ENCODE measurements around the gene UBE2C. TPM values are rescaled to one million over a fixed set of nuclear protein-coding genes. Genes with fewer than 3 reads are reported as not detected.

The UBE2C gene
- total RNA-seq, 1 experiment from 2014 or later = 173 TPM

DNA sequence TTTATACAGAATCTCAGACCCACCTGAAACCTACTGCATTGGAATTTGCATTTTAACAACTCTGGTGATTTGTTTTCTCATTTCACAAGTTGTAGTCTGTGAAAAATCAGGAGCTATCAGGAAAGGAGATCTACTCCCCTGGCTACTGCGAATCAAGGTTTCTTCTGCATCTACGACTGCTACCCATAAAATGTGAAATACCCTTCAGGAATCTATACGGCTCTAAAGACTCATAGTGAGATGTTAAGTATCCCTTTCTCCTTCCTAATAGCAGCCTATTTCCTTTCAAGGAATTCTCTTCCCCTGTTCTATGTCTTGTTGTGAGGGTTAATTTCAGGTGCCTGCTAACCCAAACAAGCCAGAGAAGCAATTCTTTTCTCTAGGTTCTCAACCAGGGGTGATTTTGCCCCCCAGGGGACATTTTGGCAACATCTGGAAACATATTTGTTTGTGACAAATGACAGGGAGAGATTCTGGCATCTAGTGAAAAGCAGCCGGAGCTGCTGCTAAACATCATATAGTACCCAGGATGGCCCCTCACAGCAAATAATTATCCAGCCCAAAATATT is 47.1 kb upstream of the UBE2C start:
- in situ Hi-C loops (cut with HindIII; ENCODE audit: low pct_unique_long_range_greater_than_20kb, low sequenced_read_pairs) (no loop called here), intact Hi-C loops (cut with micrococcal nuclease; ENCODE audit: unreplicated experiment) (no loop called here)
- no peak for DNase-seq (ENCODE audit: low read depth, low spot score)
- H3K27me3 ChIP-seq (ENCODE audit: control insufficient read depth, insufficient read depth, low read length) = no peaks in the 10 kb centered on the region
- no peaks in the 10 kb centered on the region for H3K9me3 ChIP-seq (ENCODE audit: control insufficient read depth, insufficient read depth, low read depth, low read length)
- no TSS peak for BruUV-seq (replicated peaks)
- H3K27ac ChIP-seq (ENCODE audit: low read length) = no peak overlapping the region
- POLR2A ChIA-PET = no interaction called here
- no peaks in the 10 kb centered on the region for H3K36me3 ChIP-seq (ENCODE audit: control insufficient read depth, insufficient read depth, low read length)
- ATAC-seq = no peak
- no peak overlapping the region for H3K4me3 ChIP-seq (ENCODE audit: low read depth in 2 of 2, low read length in 2 of 2)
- H3K4me1 ChIP-seq (ENCODE audit: control insufficient read depth, insufficient read depth, low read length) = no peaks in the 10 kb centered on the region
- TF ChIP-seq, protein P1, sequence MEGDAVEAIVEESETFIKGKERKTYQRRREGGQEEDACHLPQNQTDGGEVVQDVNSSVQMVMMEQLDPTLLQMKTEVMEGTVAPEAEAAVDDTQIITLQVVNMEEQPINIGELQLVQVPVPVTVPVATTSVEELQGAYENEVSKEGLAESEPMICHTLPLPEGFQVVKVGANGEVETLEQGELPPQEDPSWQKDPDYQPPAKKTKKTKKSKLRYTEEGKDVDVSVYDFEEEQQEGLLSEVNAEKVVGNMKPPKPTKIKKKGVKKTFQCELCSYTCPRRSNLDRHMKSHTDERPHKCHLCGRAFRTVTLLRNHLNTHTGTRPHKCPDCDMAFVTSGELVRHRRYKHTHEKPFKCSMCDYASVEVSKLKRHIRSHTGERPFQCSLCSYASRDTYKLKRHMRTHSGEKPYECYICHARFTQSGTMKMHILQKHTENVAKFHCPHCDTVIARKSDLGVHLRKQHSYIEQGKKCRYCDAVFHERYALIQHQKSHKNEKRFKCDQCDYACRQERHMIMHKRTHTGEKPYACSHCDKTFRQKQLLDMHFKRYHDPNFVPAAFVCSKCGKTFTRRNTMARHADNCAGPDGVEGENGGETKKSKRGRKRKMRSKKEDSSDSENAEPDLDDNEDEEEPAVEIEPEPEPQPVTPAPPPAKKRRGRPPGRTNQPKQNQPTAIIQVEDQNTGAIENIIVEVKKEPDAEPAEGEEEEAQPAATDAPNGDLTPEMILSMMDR (IDR thresholded peaks at IDR 0.05) = no peak
- TF ChIP-seq SIN3A (IDR thresholded peaks at IDR 0.05; ENCODE audit: borderline replicate concordance, insufficient read depth, low read depth, low read length) = no peak
- TF ChIP-seq REST (IDR thresholded peaks at IDR 0.05; ENCODE audit: insufficient read depth in 1 of 2, low read depth in 2 of 2, low read length in 1 of 2) = no peak
- TF ChIP-seq TCF7L2 (IDR thresholded peaks at IDR 0.05; ENCODE audit: low read depth, low read length) = no peak
- TF ChIP-seq POLR2AphosphoS5 (IDR thresholded peaks at IDR 0.05; ENCODE audit: low read depth, low read length) = no peak
- CTCF ChIA-PET = no interaction called here

DNA sequence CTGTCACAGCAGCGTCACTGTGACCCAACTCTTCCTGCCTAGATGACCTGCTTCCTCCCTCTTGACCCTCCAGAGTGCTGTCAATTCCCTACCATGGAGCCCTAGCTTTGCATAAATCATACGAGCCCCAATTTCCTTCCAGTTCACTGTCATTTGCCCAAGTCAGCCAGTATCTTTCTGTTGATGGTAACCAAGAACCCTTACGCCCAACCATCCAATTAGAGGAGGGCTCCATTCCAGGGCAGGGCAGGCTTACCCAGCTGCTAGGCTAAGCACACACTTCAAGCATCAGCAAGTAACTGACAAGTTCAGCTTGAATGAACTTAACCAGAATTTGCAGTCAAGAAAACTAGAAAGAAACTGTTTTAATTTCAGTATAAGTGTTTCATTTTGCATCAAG is 46.5 kb upstream of the UBE2C start:
- Histone ChIP-seq H3K36me3 (ENCODE audit: control insufficient read depth, insufficient read depth, low read length) (no peaks in the 10 kb centered on the region), H3K27me3 (ENCODE audit: control insufficient read depth, insufficient read depth, low read length) (no peaks in the 10 kb centered on the region), H3K4me3 (ENCODE audit: low read depth in 2 of 2, low read length in 2 of 2) (no peak overlapping the region), H3K9me3 (ENCODE audit: control insufficient read depth, insufficient read depth, low read depth, low read length) (no peaks in the 10 kb centered on the region), H3K27ac (ENCODE audit: low read length) (no peak overlapping the region), H3K4me1 (ENCODE audit: control insufficient read depth, insufficient read depth, low read length) (no peaks in the 10 kb centered on the region)
- ChIA-PET POLR2A (no interaction called here), CTCF (no interaction called here)
- TF ChIP-seq TCF7L2 (IDR thresholded peaks at IDR 0.05; ENCODE audit: low read depth, low read length) (no peak), REST (IDR thresholded peaks at IDR 0.05; ENCODE audit: insufficient read depth in 1 of 2, low read depth in 2 of 2, low read length in 1 of 2) (no peak), SIN3A (IDR thresholded peaks at IDR 0.05; ENCODE audit: borderline replicate concordance, insufficient read depth, low read depth, low read length) (no peak), POLR2AphosphoS5 (IDR thresholded peaks at IDR 0.05; ENCODE audit: low read depth, low read length) (no peak)
- TF ChIP-seq, protein P1 (IDR thresholded peaks at IDR 0.05) = no peak
- DNase-seq (ENCODE audit: low read depth, low spot score) (no peak), ATAC-seq (no peak)
- BruUV-seq (replicated peaks) = no TSS peak
- in situ Hi-C loops (cut with HindIII; ENCODE audit: low pct_unique_long_range_greater_than_20kb, low sequenced_read_pairs) (no loop called here), intact Hi-C loops (cut with micrococcal nuclease; ENCODE audit: unreplicated experiment) (no loop called here)
